Activated CD8-positive, alpha-beta memory T cell treated with anti-CD3 and anti-CD28 coated beads, Interleukin-2, amount 50 U/mL, for 1 hour (primary cell): Measurements from ENCODE around the gene GPC4.

Experiments used
- DNase-seq: peaks from one replicate; pipeline ENCODE4 v3.0.0-alpha.2; 2020; ENCODE audit errors: extremely low read depth

The GPC4 gene

GRCh38 chrX:133410550-133410949, 4.7 kb downstream of the GPC4 start:
- DNase-seq, result no peak

GRCh38 chrX:133405498-133406185, 9.6 kb downstream of the GPC4 start:
- DNase-seq, result no peak

GRCh38 chrX:133403984-133404383, 11.3 kb downstream of the GPC4 start:
- DNase-seq, result no peak

- no peak for DNase-seq
Observed at GRCh38 chrX:133402830-133403625, 12.3 kb downstream of the GPC4 start.

- no peak for DNase-seq
Observed at GRCh38 chrX:133402042-133402453, 13.2 kb downstream of the GPC4 start.

GRCh38 chrX:133401536-133401935, 13.8 kb downstream of the GPC4 start:
- DNase-seq, result no peak

- DNase-seq, result no peak
Observed at GRCh38 chrX:133399411-133399810, 15.9 kb downstream of the GPC4 start.

GRCh38 chrX:133394765-133395164, 20.5 kb downstream of the GPC4 start:
- no peak for DNase-seq

- no peak for DNase-seq
Observed at GRCh38 chrX:133392671-133393070, 22.6 kb downstream of the GPC4 start.

GRCh38 chrX:133391111-133391510, 24.2 kb downstream of the GPC4 start:
- DNase-seq, result no peak

GRCh38 chrX:133390676-133391075, 24.6 kb downstream of the GPC4 start:
- no peak for DNase-seq

- no peak for DNase-seq
Observed at GRCh38 chrX:133389975-133390374, 25.3 kb downstream of the GPC4 start.

GRCh38 chrX:133384454-133384853, 30.8 kb downstream of the GPC4 start:
- DNase-seq, result no peak

- DNase-seq, result no peak
Observed at GRCh38 chrX:133380711-133381619, 34.3 kb downstream of the GPC4 start.

- DNase-seq, result no peak
Observed at GRCh38 chrX:133376422-133376821, 38.9 kb downstream of the GPC4 start.

- no peak for DNase-seq
Observed at GRCh38 chrX:133375615-133376340, 39.5 kb downstream of the GPC4 start.

- DNase-seq, result no peak
Observed at GRCh38 chrX:133374874-133375387, 40.4 kb downstream of the GPC4 start.

- no peak for DNase-seq
Observed at GRCh38 chrX:133373386-133374079, 41.8 kb downstream of the GPC4 start.

- no peak for DNase-seq
Observed at GRCh38 chrX:133370696-133371275, 44.5 kb downstream of the GPC4 start.

- no peak for DNase-seq
Observed at GRCh38 chrX:133369065-133369464, 46.2 kb downstream of the GPC4 start.
